Endothelial cell of umbilical vein (primary cell): ENCODE results near the gene ARID1B. TPM values are rescaled to one million over a fixed set of nuclear protein-coding genes. Genes with fewer than 3 reads are reported as not detected.

Experiments used
- BruUV-seq: library from RNA; stranded (reverse); fragments of 400-500 nt; replicated peaks from 2 replicates; lab custom pipeline; 2021; lab: Mats Ljungman, UMichigan
- CTCF ChIA-PET: fragments of 300-600, 350-600 bp; sonication (Branson Sonifier 250); formaldehyde crosslinking; loops from one replicate; lab custom pipeline; 2021; ENCODE audit warnings: antibody characterized with exemption, inconsistent platforms; lab: Charles Lee
- POLR2A ChIA-PET: fragments of 300-600, 350-600 bp; sonication (Branson Sonifier 250); formaldehyde crosslinking; loops from one replicate; lab custom pipeline; 2021; ENCODE audit warnings: antibody characterized with exemption, inconsistent platforms; lab: Charles Lee
- DNase-seq: peaks from one replicate; pipeline ENCODE4 v3.0.0-alpha.2; 2011; ENCODE audit warnings: low read depth, low spot score
- FAIRE-seq: peaks from 2 replicates; lab custom pipeline; 2011; peaks lifted over from hg19 to GRCh38; lab: Jason Lieb, UNC
- H2AFZ ChIP-seq: 2 replicates; pipeline ENCODE4 v1.6.0; 2012; ENCODE audit warnings: low read depth, low read length, control low read depth, inconsistent platforms
- H3K27ac ChIP-seq: 2 replicates; pipeline ENCODE4 v1.5.1; 2011; ENCODE audit warnings: low read depth, mild to moderate bottlenecking, control low read depth, low read length, moderate library complexity; ENCODE audit not compliant: insufficient read depth
- H3K27me3 ChIP-seq, 2 experiments: 2 replicates each; pipeline versions ENCODE4 v1.6.0 to v1.6.1; 2011; ENCODE audit warnings: low read length in 2 of 2, mixed read lengths in 1 of 2; ENCODE audit not compliant: control insufficient read depth in 2 of 2, insufficient read depth in 2 of 2
- H3K36me3 ChIP-seq, 2 experiments: 2 replicates in 1 of 2; 3 replicates in 1 of 2; pipeline ENCODE4 v1.5.1; 2011; ENCODE audit warnings: low read length in 2 of 2, mild to moderate bottlenecking in 1 of 2, moderate library complexity in 1 of 2; ENCODE audit not compliant: control insufficient read depth in 2 of 2, insufficient read depth in 2 of 2; ENCODE audit errors: extremely low read depth in 1 of 2
- H3K4me1 ChIP-seq: 3 replicates; pipeline ENCODE4 v1.5.1; 2011; ENCODE audit warnings: mild to moderate bottlenecking, low read length; ENCODE audit not compliant: control insufficient read depth, insufficient read depth; ENCODE audit errors: extremely low read depth
- H3K4me2 ChIP-seq: 2 replicates; pipeline ENCODE4 v1.6.1; 2011; ENCODE audit warnings: low read length, control low read depth, mixed read lengths; ENCODE audit not compliant: insufficient read depth
- H3K4me3 ChIP-seq, 3 experiments: fragments of 200-600 bp in 1 of 3; sonication (generic), shearing (Covaris generic) in 1 of 3; replicated peaks in 1 of 3; 2 replicates each; pipeline ENCODE4 v1.5.1; 2011 to 2016; ENCODE audit warnings: control low read depth in 3 of 3, low read length in 3 of 3, mild to moderate bottlenecking in 2 of 3, inconsistent platforms in 1 of 3, low read depth in 1 of 3, moderate library complexity in 1 of 3; ENCODE audit not compliant: insufficient read depth in 1 of 3
- H3K79me2 ChIP-seq: 2 replicates; pipeline ENCODE4 v1.6.0; 2012; ENCODE audit warnings: low read length, inconsistent platforms; ENCODE audit not compliant: control insufficient read depth, insufficient read depth
- H3K9ac ChIP-seq: replicated peaks from 2 replicates; pipeline ENCODE3; 2011; ENCODE audit warnings: low read length, control low read depth; ENCODE audit not compliant: insufficient read depth; ENCODE audit errors: extremely low read depth
- H3K9me1 ChIP-seq: replicated peaks from 3 replicates; pipeline ENCODE4 v1.6.0; 2011; ENCODE audit warnings: mild to moderate bottlenecking, low read length; ENCODE audit not compliant: control insufficient read depth, insufficient read depth; ENCODE audit errors: extremely low read depth
- H3K9me3 ChIP-seq: replicated peaks from 2 replicates; pipeline ENCODE4 v1.5.1; 2012; ENCODE audit warnings: low read length, inconsistent platforms; ENCODE audit not compliant: control insufficient read depth, insufficient read depth
- H4K20me1 ChIP-seq: replicated peaks from 2 replicates; pipeline ENCODE3; 2011; ENCODE audit warnings: mild to moderate bottlenecking, low read length; ENCODE audit not compliant: control insufficient read depth, insufficient read depth; ENCODE audit errors: extremely low read depth
- CTCF ChIP-seq, 2 donors: IDR thresholded peaks; 1 replicate in 1 of 2; 2 replicates in 1 of 2; pipeline ENCODE4 v1.5.1; 2011; ENCODE audit warnings: low read length in 2 of 2, mild to moderate bottlenecking in 2 of 2, moderate library complexity in 2 of 2, control low read depth in 1 of 2, inconsistent platforms in 1 of 2, low read depth in 1 of 2; ENCODE audit not compliant: insufficient read depth in 1 of 2; ENCODE audit errors: extremely low read depth in 1 of 2
- EZH2 ChIP-seq: IDR thresholded peaks from 2 replicates; pipeline ENCODE4 v1.6.1; 2012; ENCODE audit warnings: borderline replicate concordance, low read depth, mild to moderate bottlenecking, moderate library complexity, low read length, inconsistent platforms; ENCODE audit not compliant: severe bottlenecking
- FOS ChIP-seq: IDR thresholded peaks from 2 replicates; pipeline ENCODE4 v1.6.1; 2011; ENCODE audit warnings: mild to moderate bottlenecking, low read length, moderate library complexity, borderline replicate concordance; ENCODE audit not compliant: insufficient read depth
- GATA2 ChIP-seq: IDR thresholded peaks from 2 replicates; pipeline ENCODE4 v1.7.0; 2011; ENCODE audit warnings: low read depth, mild to moderate bottlenecking, moderate library complexity, mixed read lengths, low read length; ENCODE audit not compliant: insufficient read length, insufficient read depth
- JUN ChIP-seq: IDR thresholded peaks from 2 replicates; pipeline ENCODE4 v1.6.1; 2011; ENCODE audit warnings: borderline replicate concordance, low read depth; ENCODE audit not compliant: insufficient read length, insufficient read depth
- MAX ChIP-seq: IDR thresholded peaks from 2 replicates; pipeline ENCODE4 v1.6.1; 2011; ENCODE audit not compliant: insufficient read depth, insufficient read length
- MYC ChIP-seq: IDR thresholded peaks from one replicate; pipeline ENCODE4 v1.6.1; 2011; ENCODE audit warnings: mild to moderate bottlenecking, low read depth, low read length
- POLR2A ChIP-seq: IDR thresholded peaks from 2 replicates; pipeline ENCODE4 v1.6.1; 2012; ENCODE audit warnings: low read depth, mild to moderate bottlenecking, control low read depth, low read length
- POLR2AphosphoS5 ChIP-seq: IDR thresholded peaks from 2 replicates; pipeline ENCODE4 v1.6.1; 2012; ENCODE audit warnings: low read depth, mild to moderate bottlenecking, control low read depth, low read length, moderate library complexity; ENCODE audit not compliant: insufficient read depth
- dilution Hi-C: fragments of 300-500 bp; cut with MboI; formaldehyde crosslinking; loops from one replicate; pipeline ENCODE4 v1.15.0; 2019; ENCODE audit warnings: low sequenced_read_pairs; ENCODE audit not compliant: extremely low pct_ligation_motif_present
- intact Hi-C: fragments of 100-400 bp; cut with micrococcal nuclease; formaldehyde crosslinking; loops from one replicate; pipeline ENCODE4 v1.10.0; 2022
- polyA plus RNA-seq, 4 experiments: library from polyadenylated mRNA; depleted of rRNA in 3 of 4; stranded (reverse) in 3 of 4; unstranded in 1 of 4; fragments of >200 nt; gene quantifications; 2 replicates each; pipeline versions ENCODE4 v1.2.1 to v1.2.3, GENCODE V29; 2011 to 2012; ENCODE audit warnings: missing spikeins in 1 of 4
- total RNA-seq: library from RNA; stranded (reverse); gene quantifications from 2 replicates; pipeline ENCODE4 v1.2.3, GENCODE V29; 2021

ARID1B gene
- total and polyA plus RNA-seq, 2 donors (not counting 3 experiments of a cell fraction or from before 2014, with no cell fraction given): 21.8 to 89.5 TPM

GRCh38 chr6:156832669-156833068, 55.5 kb downstream of the ARID1B start:
- Histone ChIP-seq H4K20me1 (peaks cover 10% of the 10 kb centered on the region), H3K79me2 (peaks cover 68% of the 10 kb centered on the region), H3K4me1 (peaks cover 11% of the 10 kb centered on the region), H3K9me3 (no peaks in the 10 kb centered on the region), H3K9ac (no peak overlapping the region), H2AFZ (no peak overlapping the region), H3K36me3 (no peaks in the 10 kb centered on the region), H3K4me2 (no peak overlapping the region), H3K27ac (no peak overlapping the region), H3K27me3 (no peaks in the 10 kb centered on the region), H3K4me3 (no peak overlapping the region), H3K9me1 (no peaks in the 10 kb centered on the region)
- intact Hi-C loops: no loop called here
- DNase-seq (no peak), FAIRE-seq (no peak)
- no TSS peak for BruUV-seq
- CTCF ChIA-PET: no interaction called here
- POLR2A ChIA-PET: interaction anchor here (0.5 kb wide), 1 partner anchor 1706 kb away, joined by 9 read pairs; no protein-coding TSS in a partner anchor
- dilution Hi-C loops: no loop called here
- no peak for TF ChIP-seq EZH2
- TF ChIP-seq MYC: no peak
- TF ChIP-seq MAX: no peak
- no peak for TF ChIP-seq POLR2A
- no peak for TF ChIP-seq JUN
- TF ChIP-seq POLR2AphosphoS5: no peak
- no peak for TF ChIP-seq CTCF (IDR thresholded peaks at IDR 0.05; ENCODE audit: extremely low read depth in 1 of 2, insufficient read depth in 1 of 2, low read depth in 1 of 2, low read length in 2 of 2)
- no peak for TF ChIP-seq GATA2
- TF ChIP-seq FOS: no peak
